Breast epithelium (tissue), 4 donors: Measurements from ENCODE around the gene ADCY2. TPM values are rescaled to one million over a fixed set of nuclear protein-coding genes. Genes with fewer than 3 reads are reported as not detected.

ENCODE experiments used
- DNase-seq, 2 donors: peaks; one replicate each; pipeline ENCODE4 v3.0.0-alpha.2; 2019; ENCODE audit warnings: low spot score in 2 of 2
- H3K27ac ChIP-seq, 2 donors: fragments of 200-600 bp; sonication (generic) in 1 of 2; one replicate each; pipeline ENCODE4 v1.5.1; 2016 to 2019; ENCODE audit warnings: mild to moderate bottlenecking in 1 of 2
- H3K27me3 ChIP-seq, 2 donors: fragments of 200-600 bp; sonication (generic) in 1 of 2; one replicate each; pipeline versions ENCODE4 v1.5.1 to v1.6.0; 2017 to 2019; ENCODE audit warnings: control low read depth in 1 of 2, mild to moderate bottlenecking in 1 of 2
- H3K36me3 ChIP-seq: fragments of 200-600 bp; one replicate; pipeline ENCODE4 v1.5.1; 2019
- H3K4me1 ChIP-seq, 2 donors: fragments of 200-600 bp; sonication (generic); one replicate each; pipeline ENCODE4 v1.5.1; 2016 to 2019; ENCODE audit warnings: control low read depth in 1 of 2
- H3K4me3 ChIP-seq, 3 donors: fragments of 200-600 bp; sonication (generic); 1 replicate in 2 of 3; 2 replicates in 1 of 3; pipeline ENCODE4 v1.5.1; 2016 to 2019; ENCODE audit warnings: mild to moderate bottlenecking in 3 of 3, moderate library complexity in 2 of 3
- H3K9me3 ChIP-seq, 2 donors: fragments of 200-600 bp; sonication (generic) in 1 of 2; one replicate each; pipeline ENCODE4 v1.5.1; 2016 to 2019; ENCODE audit warnings: control low read depth in 1 of 2
- CTCF ChIP-seq, 3 donors: fragments of 450-650 bp; IDR thresholded peaks; one replicate each; pipeline ENCODE4 v1.5.1; 2016 to 2017; ENCODE audit warnings: antibody characterized with exemption in 3 of 3, mild to moderate bottlenecking in 3 of 3, moderate library complexity in 3 of 3
- POLR2A ChIP-seq: fragments of 450-650 bp; IDR thresholded peaks from one replicate; pipeline ENCODE4 v1.6.1; 2016; ENCODE audit warnings: antibody characterized with exemption, mild to moderate bottlenecking, moderate library complexity
- POLR2AphosphoS5 ChIP-seq, 3 donors: sonication (generic); formaldehyde crosslinking; IDR thresholded peaks; one replicate each; pipeline ENCODE4 v1.6.1; 2017; ENCODE audit warnings: antibody characterized with exemption in 3 of 3
- intact Hi-C: fragments of 100-400 bp; cut with DNase I; formaldehyde crosslinking; loops from one replicate; pipeline ENCODE4 v1.15.1; 2023; ENCODE audit warnings: low total_unique reads
- total RNA-seq, 3 donors: library from RNA; depleted of rRNA; stranded (reverse); fragments of >200 nt; gene quantifications; one replicate each; pipeline ENCODE4 v1.1.0, GENCODE V29; 2016

The ADCY2 gene
- total RNA-seq, 3 donors from 2014 or later, result 3.8 to 30.1 (median 4.9) TPM

DNA sequence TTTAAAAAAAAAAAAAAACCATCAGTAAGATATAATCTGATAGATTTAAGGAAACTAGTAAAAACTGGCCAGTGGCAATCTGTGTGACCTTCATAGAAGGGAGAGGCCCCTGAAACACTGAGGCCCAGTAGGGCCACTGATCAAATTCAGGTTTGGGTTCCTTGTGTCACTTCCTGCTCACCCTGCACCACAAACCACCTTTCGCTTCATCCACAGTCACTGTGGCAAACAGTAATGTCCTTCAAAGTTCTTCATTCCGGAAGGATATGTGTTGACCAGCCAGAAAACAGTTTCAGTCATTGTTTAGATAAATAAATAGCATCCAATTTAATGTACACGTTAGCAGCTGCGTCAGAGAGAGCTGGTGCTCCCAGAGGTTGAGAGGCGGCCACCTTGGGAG, 232.9 kb downstream of the ADCY2 start:
- intact Hi-C loops, result no loop called here
- DNase-seq, result no peak
- TF ChIP-seq POLR2A (no peak), POLR2AphosphoS5 (IDR thresholded peaks at IDR 0.05) (no peak), CTCF (IDR thresholded peaks at IDR 0.05) (no peak)
- H3K4me1 ChIP-seq, result no peaks in the 10 kb centered on the region
- no peak overlapping the region for H3K4me3 ChIP-seq
- H3K9me3 ChIP-seq, result no peaks in the 10 kb centered on the region
- H3K27me3 ChIP-seq, result no peaks in the 10 kb centered on the region
- no peak overlapping the region for H3K27ac ChIP-seq
- no peaks in the 10 kb centered on the region for H3K36me3 ChIP-seq

DNA sequence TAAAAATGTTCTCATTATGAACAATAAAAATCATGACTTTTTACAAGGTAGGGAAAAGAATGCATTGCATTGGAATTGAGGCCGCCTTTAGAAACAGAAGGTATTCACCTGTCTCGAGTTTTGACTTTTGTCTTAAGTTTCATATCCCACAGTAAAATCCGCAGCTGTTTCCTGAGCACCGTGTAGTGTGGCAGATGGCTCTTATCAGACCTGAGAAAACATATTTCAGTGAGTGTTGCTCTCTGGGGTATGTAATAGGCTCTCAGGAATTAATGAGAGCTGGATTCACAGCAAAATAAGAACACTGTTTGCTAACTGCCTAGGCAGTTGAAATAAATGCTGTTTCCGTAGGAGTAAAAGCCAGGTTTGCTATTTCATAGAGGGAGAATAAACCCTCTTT, 233.6 kb downstream of the ADCY2 start:
- DNase-seq, result no peak
- intact Hi-C loops, result no loop called here
- TF ChIP-seq POLR2AphosphoS5 (IDR thresholded peaks at IDR 0.05) (no peak), CTCF (IDR thresholded peaks at IDR 0.05) (no peak), POLR2A (no peak)
- H3K4me1 ChIP-seq, result no peaks in the 10 kb centered on the region
- no peaks in the 10 kb centered on the region for H3K9me3 ChIP-seq
- H3K36me3 ChIP-seq, result no peaks in the 10 kb centered on the region
- no peak overlapping the region for H3K4me3 ChIP-seq
- no peak overlapping the region for H3K27ac ChIP-seq
- H3K27me3 ChIP-seq, result no peaks in the 10 kb centered on the region

GRCh38 chr5:7634837-7635236, 238.9 kb downstream of the ADCY2 start:
- no peaks in the 10 kb centered on the region for H3K9me3 ChIP-seq
- no peak overlapping the region for H3K4me3 ChIP-seq
- H3K36me3 ChIP-seq, result no peaks in the 10 kb centered on the region
- TF ChIP-seq POLR2A (no peak), CTCF (IDR thresholded peaks at IDR 0.05) (no peak), POLR2AphosphoS5 (IDR thresholded peaks at IDR 0.05) (no peak)
- no peak for DNase-seq
- no peak overlapping the region for H3K27ac ChIP-seq
- H3K4me1 ChIP-seq, result no peaks in the 10 kb centered on the region
- no peaks in the 10 kb centered on the region for H3K27me3 ChIP-seq
- intact Hi-C loops, result no loop called here

DNA sequence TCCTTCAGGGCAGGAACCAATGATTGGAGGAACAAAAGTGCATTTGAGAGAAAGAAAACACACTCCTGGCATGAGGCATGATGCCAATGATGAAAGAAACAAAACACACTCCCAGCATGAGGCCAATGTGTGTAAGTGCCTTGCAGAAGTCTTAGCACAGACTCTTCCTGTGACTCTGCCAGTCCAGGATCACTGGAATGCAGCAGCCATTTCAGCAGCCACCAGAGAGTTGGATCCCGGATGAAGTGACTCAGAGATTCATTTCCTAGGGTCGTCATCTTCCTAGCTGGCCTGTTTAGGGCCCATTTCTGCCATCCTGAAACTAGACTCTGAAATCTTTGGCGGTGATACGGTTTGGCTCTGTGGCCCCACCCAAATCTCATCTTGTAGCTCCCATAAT, 242.5 kb downstream of the ADCY2 start:
- DNase-seq, result no peak
- Histone ChIP-seq H3K36me3 (no peaks in the 10 kb centered on the region), H3K27me3 (no peaks in the 10 kb centered on the region), H3K27ac (no peak overlapping the region), H3K4me3 (no peak overlapping the region), H3K4me1 (no peaks in the 10 kb centered on the region), H3K9me3 (peaks cover 0 to 20% of the 10 kb centered on the region in 2 donors)
- intact Hi-C loops, result loop anchor here (1.0 kb wide), 1 partner anchor 20 kb away; no protein-coding TSS in a partner anchor
- no peak for TF ChIP-seq CTCF (IDR thresholded peaks at IDR 0.05)
- TF ChIP-seq POLR2AphosphoS5 (IDR thresholded peaks at IDR 0.05), result no peak
- no peak for TF ChIP-seq POLR2A

DNA sequence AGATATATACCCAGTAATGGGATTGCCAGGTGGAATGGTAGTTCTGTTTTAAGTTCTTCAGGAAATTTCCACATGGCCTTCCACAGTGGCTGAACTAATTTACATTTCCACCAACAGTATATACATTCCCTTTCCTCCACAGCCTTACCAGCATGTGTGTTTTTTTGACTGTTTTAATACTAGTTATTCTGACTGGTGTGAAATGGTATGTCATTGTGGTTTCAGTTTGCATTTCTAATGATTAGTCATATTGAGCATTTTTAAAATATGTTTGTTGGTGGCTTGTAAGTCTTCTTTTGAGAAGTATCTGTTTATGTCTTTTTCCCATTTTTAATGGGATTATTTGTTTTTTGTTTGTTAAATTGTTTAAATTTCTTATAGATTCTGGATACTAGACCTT, 246.1 kb downstream of the ADCY2 start:
- no peak overlapping the region for H3K4me3 ChIP-seq

More for the DNA sequence above, 246.1 kb downstream of the ADCY2 start:
- intact Hi-C loops, result loop anchor here (5.0 to 10.0 kb wide), 2 partner anchors 1457 to 1815 kb away; no protein-coding TSS in a partner anchor
- H3K36me3 ChIP-seq, result no peaks in the 10 kb centered on the region
- no peak for DNase-seq
- H3K27me3 ChIP-seq, result no peaks in the 10 kb centered on the region
- no peak overlapping the region for H3K27ac ChIP-seq
- H3K4me1 ChIP-seq, result no peaks in the 10 kb centered on the region
- H3K9me3 ChIP-seq, result peaks cover 0 to 20% of the 10 kb centered on the region in 2 donors
- TF ChIP-seq POLR2A (no peak), POLR2AphosphoS5 (IDR thresholded peaks at IDR 0.05) (no peak), CTCF (IDR thresholded peaks at IDR 0.05) (no peak)
